ENCODE measurements around the gene ZBTB45.

The ZBTB45 gene

GRCh38 chr19:58555369-58555885 lies 35.8 kb upstream of the ZBTB45 start:
- DNase-seq (ENCODE audit: extremely low spot score, insufficient read length, low read depth) (no peak), FAIRE-seq (no peak)

DNA sequence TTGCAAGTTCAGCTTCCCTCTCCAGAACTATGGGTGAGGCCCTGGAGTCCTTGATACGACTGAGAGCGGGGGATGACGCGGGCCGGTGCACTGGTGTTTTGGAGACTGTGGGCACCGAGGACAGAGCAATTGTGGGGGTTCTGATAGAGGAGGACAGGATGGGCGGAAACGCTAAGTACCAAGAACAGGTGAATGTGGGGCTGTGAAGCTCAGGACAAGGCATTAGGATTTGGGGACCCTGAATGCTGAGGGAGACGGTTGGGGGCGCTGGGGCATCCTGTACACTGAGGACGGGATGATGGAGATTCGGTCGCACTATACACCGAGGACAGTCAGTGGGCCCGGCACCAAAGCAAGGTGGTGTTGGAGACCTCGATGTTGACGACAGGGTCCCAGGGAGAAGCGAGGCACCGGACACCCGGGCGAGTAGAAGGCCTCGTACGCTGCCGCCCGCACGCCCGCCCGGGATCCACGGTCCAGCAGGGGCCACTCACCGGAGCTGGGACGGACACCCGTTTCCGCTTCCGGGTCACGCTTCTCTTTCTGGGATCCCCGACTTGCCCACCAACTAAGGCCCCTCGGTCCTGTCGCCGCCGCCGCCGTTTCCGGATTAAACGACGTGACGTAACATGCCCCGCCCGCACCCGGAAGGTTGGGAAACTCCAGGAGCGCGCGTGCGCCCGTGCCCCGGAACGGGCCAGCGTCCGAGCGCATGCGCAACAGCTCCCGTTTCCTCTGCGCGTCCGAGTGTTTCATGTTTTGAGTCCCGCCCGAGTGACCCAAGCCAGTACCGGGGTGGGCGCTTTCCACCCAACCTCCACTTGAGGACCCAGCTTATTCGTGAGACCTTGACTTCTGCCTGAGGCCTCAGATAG lies 35.1 kb upstream of the ZBTB45 start, which contains the start of gene CHMP2A:
Gene CHMP2A, minus strand, starts transcription at position 612 of the 875 bp plus-strand sequence. CDS start 893 bp downstream, outside the sequence.
- peak; percentile 94 for FAIRE-seq
- peak; percentile 80 for DNase-seq (ENCODE audit: extremely low spot score, insufficient read length, low read depth)

DNA sequence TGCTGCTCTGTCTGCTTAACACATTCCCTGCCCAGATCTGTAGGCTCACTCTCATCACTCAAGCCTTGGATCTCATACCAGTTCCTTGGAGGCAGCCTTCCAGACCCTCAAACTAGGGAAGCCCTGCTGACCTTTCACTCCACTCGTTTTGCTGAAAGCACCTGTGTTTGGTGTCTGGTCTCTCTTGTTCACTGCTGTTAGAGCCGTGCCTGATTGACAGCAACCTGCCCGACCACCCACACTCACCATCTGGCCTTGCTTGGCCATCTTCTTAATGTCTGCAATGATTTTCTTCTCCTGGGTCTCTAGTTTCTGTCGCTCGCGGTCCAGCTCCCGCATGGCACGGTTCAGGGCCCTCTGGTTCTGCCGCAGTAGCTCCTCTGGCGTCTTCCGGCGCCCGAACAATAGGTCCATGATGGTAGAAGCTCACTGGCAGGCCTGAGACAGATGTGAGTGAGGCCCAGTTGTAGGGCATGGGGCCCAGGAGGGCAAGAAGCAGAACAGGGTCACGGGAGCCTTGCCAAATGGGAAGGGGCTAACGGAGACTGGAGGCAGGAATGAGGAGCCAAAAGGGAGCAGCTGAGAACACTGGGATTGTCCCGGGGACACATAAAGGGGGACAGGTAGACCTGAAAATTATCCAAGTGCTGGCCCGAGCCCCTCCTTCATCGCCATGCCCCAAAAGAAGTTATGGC lies 34.3 kb upstream of the ZBTB45 start:
- FAIRE-seq (no peak), DNase-seq (ENCODE audit: extremely low spot score, insufficient read length, low read depth) (no peak)

DNA sequence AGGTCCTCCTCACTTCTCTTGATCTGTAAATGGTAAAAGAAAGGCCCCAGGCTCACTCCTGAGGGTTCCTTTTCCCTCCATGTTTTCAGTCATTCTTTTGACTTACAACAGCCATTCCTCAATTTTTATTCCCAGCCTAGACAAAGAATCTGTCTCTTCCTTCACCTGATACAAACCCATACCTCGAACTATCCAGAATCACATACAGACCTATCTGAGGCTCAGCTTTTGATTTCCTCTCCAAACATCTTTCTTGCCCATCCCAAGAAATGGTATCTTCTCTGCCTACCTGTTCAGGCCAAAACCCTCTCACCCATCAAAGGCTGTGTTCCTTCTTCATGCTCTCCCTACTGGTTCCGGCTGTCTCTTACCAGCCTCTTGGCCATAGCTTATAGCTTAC lies 33.0 kb upstream of the ZBTB45 start:
- DNase-seq (ENCODE audit: extremely low spot score, insufficient read length, low read depth) (no peak), FAIRE-seq (no peak)

DNA sequence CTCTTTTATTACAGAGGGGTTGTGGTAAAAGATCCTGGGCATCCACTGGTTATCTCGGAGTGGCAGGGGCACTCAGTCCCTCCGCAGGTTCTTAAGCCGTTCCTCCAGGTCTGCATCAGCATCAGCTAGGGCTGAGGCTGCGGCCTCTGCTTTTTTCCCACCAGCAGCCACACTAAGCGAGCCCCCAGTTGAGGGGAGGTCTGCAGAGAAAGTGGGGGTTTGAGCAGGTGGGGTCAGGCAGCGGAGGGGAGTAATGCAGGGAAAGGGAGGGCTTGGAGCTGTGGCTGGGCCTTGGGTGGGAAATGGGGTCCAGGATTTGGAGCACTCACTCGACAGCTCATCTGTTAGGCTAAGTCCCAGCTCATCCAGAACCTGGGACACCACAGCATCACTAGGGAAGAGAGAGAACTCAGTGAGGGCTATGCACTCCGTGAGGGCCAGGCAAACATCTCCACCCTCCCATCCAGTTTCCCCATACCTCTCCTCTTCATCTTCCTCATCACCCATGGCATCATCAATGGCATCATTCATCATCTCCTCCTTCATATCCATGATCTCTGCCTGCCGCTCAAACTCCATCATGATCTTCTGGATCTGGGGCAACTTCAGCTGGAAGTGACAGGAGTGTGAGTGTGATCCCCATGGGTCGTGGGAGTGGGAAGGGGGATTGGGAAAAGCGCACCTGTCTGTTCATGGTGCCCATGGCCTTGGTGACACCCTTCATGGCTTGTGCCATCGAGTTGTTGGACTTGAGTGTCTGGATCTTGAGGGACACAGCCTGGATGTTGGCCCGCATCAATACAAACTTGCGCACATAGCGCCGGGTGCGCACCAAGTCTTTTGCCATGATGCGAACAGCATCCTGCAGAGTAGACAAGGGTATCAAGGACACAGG lies 32.2 kb upstream of the ZBTB45 start:
- FAIRE-seq: no peak

GRCh38 chr19:58551123-58551497 lies 31.5 kb upstream of the ZBTB45 start:
- no peak for FAIRE-seq

More for the DNA sequence above, 32.2 kb upstream of the ZBTB45 start:
- no peak for DNase-seq (ENCODE audit: extremely low spot score, insufficient read length, low read depth)

DNA sequence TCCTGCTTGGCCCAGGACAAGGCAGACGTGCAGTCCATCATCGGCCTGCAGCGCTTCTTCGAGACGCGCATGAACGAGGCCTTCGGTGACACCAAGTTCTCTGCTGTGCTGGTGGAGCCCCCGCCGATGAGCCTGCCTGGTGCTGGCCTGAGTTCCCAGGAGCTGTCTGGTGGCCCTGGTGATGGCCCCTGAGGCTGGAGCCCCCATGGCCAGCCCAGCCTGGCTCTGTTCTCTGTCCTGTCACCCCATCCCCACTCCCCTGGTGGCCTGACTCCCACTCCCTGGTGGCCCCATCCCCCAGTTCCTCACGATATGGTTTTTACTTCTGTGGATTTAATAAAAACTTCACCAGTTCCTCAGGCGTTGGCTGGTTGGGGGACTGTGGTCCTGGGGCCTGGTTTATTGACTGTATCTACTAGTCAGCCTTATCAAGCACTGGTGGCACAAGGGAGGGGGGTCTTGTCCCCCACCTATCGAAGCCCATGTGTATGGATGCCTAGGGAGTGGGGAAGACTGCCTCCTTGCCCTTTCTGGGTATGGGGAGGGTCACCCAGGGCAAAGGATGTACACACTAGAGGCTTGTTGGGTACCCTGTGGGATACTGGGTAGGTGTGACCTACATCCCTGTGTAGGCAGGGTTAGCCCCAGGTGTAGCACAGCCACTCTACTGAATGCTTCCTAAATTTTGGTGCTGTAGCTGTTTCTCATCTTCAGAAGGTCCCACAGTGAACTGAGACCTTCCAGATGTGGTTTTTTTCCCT lies 30.9 kb upstream of the ZBTB45 start:
- DNase-seq (ENCODE audit: extremely low spot score, insufficient read length, low read depth): no peak
- FAIRE-seq: no peak

More at GRCh38 chr19:58551123-58551497, 31.5 kb upstream of the ZBTB45 start:
- no peak for DNase-seq (ENCODE audit: extremely low spot score, insufficient read length, low read depth)

DNA sequence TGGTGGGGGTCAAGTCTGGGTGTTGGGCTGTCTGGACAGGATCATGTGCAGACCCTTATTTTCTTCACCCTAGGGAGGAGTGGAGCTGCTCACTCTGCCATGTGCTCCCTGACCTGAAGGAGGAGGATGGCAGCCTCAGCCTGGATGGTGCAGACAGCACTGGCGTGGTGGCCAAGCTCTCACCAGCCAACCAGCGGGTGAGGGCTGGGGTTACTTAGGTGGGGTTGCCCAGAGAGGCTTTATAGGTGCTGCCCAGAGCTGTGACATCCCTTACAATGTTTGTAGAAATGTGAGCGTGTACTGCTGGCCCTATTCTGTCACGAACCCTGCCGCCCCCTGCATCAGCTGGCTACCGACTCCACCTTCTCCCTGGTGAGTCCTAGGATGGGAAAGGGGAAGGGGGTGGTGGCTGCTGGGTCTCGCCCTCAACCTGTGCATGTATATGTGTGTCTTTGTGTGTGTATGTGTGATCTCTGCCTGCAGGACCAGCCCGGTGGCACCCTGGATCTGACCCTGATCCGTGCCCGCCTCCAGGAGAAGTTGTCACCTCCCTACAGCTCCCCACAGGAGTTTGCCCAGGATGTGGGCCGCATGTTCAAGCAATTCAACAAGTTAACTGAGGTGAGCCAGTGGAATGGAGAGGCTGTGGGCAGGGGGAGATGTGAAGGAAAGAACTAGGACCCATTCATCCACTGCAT lies 30.2 kb upstream of the ZBTB45 start:
- FAIRE-seq: no peak
- no peak for DNase-seq (ENCODE audit: extremely low spot score, insufficient read length, low read depth)

- no peak for DNase-seq (ENCODE audit: extremely low spot score, insufficient read length, low read depth)
- no peak for FAIRE-seq
Observed at GRCh38 chr19:58548859-58549663, 29.5 kb upstream of the ZBTB45 start.

DNA sequence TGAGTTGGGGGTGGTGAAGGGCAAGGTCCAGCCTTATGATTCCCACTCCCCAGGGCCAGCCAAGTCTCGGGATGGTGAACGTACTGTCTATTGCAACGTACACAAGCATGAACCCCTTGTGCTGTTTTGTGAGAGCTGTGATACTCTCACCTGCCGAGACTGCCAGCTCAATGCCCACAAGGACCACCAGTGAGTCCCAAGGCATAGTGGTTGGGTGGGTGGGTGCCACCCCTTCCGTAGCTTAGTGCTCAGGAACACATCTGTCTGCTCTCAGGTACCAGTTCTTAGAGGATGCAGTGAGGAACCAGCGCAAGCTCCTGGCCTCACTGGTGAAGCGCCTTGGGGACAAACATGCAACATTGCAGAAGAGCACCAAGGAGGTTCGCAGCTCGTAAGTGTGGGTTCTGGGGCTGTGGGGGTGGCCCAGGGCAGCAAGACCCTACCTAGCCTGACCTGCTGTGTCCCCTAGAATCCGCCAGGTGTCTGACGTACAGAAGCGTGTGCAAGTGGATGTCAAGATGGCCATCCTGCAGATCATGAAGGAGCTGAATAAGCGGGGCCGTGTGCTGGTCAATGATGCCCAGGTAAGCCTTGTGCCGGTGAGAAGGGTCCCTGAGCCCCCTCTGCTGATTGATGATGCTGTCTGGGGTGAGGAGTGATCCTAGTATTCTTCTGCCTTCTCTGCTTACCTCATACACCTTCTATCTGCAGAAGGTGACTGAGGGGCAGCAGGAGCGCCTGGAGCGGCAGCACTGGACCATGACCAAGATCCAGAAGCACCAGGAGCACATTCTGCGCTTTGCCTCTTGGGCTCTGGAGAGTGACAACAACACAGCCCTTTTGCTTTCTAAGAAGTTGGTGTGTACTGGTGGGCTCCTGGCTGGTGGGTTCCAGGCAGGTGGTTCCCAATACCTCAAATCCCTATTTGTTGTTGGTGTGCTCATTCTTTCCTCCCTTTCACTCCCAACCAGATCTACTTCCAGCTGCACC lies 28.0 kb upstream of the ZBTB45 start:
- no peak for FAIRE-seq

GRCh38 chr19:58546019-58546530 lies 26.5 kb upstream of the ZBTB45 start:
- DNase-seq (ENCODE audit: extremely low spot score, insufficient read length, low read depth) (no peak), FAIRE-seq (no peak)

More for the DNA sequence above, 28.0 kb upstream of the ZBTB45 start:
- DNase-seq (ENCODE audit: extremely low spot score, insufficient read length, low read depth): no peak

- no peak for DNase-seq (ENCODE audit: extremely low spot score, insufficient read length, low read depth)
- no peak for FAIRE-seq
Observed at GRCh38 chr19:58545286-58546018, 25.8 kb upstream of the ZBTB45 start.

DNA sequence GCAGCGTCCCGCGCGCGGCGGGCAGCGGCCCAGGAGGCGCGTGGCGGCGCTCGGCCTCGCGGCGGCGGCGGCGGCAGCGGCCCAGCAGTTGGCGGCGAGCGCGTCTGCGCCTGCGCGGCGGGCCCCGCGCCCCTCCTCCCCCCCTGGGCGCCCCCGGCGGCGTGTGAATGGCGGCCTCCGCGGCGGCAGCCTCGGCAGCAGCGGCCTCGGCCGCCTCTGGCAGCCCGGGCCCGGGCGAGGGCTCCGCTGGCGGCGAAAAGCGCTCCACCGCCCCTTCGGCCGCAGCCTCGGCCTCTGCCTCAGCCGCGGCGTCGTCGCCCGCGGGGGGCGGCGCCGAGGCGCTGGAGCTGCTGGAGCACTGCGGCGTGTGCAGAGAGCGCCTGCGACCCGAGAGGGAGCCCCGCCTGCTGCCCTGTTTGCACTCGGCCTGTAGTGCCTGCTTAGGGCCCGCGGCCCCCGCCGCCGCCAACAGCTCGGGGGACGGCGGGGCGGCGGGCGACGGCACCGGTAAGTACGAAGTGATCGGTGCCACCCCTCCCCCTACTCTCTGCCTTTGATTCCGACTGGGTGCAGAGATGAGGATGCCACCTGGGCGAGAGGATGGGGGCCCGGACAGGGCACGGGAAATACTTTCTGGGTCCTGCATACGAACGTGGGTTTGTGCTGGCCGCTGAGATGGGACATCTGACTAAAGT lies 25.1 kb upstream of the ZBTB45 start:
- DNase-seq (ENCODE audit: extremely low spot score, insufficient read length, low read depth) (peak; percentile 80), FAIRE-seq (no peak)

GRCh38 chr19:58543826-58544590 lies 24.4 kb upstream of the ZBTB45 start, which contains the start of gene TRIM28:
Gene TRIM28 (plus strand): TSS chr19:58544064. CDS start chr19:58544758, 694 bp downstream.
- DNase-seq (ENCODE audit: extremely low spot score, insufficient read length, low read depth) (peak; percentile 98), FAIRE-seq (peak; percentile 97)
